ENCODE measurements around the gene CETP.

CETP gene

DNA sequence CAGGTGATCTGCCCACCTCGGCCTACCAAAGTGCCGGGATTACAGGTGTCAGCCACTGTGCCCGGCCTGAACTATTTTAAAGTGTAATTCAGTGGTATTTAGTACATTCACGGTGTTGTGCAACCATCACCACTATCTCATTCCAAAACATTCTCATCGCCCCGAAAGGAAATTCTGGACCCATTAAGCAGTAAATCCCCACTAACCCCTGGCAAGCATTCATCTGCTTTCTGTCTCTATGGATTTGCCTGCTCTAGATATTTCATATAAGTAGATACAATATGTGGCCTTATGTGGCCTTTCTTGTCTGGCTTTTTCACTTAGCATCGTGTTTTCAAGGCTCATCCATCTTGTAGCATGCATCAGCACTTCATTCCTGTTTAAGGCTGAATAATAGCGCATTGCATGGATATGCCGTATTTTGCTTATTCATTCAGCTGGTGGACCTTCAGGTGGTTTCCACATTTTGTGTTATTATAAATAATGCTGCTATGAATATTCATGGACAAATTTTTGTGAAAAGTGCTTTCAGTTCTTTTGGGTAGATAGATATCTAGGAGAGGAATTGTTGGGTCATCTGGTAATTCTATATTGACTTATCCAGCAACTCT, 38.2 kb upstream of the CETP start:
- DNase-seq (ENCODE audit: low spot score) (no peak), ATAC-seq (ENCODE audit: low read depth) (no peak)
- Histone ChIP-seq H3K4me1 (ENCODE audit: insufficient read depth, poor library complexity, severe bottlenecking) (no peaks in the 10 kb centered on the region), H3K27ac (ENCODE audit: poor library complexity, severe bottlenecking) (no peak overlapping the region), H3K9me3 (ENCODE audit: severe bottlenecking) (no peaks in the 10 kb centered on the region), H3K4me3 (ENCODE audit: severe bottlenecking) (no peak overlapping the region), H3K36me3 (ENCODE audit: low read depth) (no peaks in the 10 kb centered on the region), H3K27me3 (ENCODE audit: insufficient read depth, poor library complexity, severe bottlenecking) (no peaks in the 10 kb centered on the region)
- TF ChIP-seq, protein P1, sequence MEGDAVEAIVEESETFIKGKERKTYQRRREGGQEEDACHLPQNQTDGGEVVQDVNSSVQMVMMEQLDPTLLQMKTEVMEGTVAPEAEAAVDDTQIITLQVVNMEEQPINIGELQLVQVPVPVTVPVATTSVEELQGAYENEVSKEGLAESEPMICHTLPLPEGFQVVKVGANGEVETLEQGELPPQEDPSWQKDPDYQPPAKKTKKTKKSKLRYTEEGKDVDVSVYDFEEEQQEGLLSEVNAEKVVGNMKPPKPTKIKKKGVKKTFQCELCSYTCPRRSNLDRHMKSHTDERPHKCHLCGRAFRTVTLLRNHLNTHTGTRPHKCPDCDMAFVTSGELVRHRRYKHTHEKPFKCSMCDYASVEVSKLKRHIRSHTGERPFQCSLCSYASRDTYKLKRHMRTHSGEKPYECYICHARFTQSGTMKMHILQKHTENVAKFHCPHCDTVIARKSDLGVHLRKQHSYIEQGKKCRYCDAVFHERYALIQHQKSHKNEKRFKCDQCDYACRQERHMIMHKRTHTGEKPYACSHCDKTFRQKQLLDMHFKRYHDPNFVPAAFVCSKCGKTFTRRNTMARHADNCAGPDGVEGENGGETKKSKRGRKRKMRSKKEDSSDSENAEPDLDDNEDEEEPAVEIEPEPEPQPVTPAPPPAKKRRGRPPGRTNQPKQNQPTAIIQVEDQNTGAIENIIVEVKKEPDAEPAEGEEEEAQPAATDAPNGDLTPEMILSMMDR (IDR thresholded peaks at IDR 0.05; ENCODE audit: poor library complexity, severe bottlenecking), result no peak

DNA sequence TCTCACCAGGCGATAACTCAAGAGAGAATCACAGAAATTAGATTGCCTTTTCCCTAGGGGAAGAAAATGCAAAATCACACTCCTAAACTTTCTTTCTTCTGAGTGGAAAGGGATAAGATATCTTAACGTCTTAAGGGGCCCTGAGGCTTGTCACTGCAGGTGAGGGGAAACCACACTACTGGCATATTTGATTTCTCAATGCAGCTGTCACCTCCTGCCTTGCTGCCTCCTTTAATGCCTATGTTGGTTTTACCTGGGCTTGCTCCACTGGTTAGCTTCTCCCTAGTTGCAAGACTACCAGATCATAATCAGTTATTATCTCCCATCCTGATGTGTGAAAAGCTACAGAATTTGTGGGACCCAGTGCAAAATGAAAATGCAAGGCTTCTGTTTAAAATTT, 34.3 kb upstream of the CETP start:
- peaks cover 4% of the 10 kb centered on the region for H3K4me1 ChIP-seq (ENCODE audit: insufficient read depth, poor library complexity, severe bottlenecking)
- no peak overlapping the region for H3K4me3 ChIP-seq (ENCODE audit: severe bottlenecking)
- no peaks in the 10 kb centered on the region for H3K27me3 ChIP-seq (ENCODE audit: insufficient read depth, poor library complexity, severe bottlenecking)
- no peak overlapping the region for H3K27ac ChIP-seq (ENCODE audit: poor library complexity, severe bottlenecking)
- no peak for ATAC-seq (ENCODE audit: low read depth)
- DNase-seq (ENCODE audit: low spot score), result no peak
- TF ChIP-seq, protein P1 (IDR thresholded peaks at IDR 0.05; ENCODE audit: poor library complexity, severe bottlenecking), result no peak
- peaks cover 2% of the 10 kb centered on the region for H3K36me3 ChIP-seq (ENCODE audit: low read depth)
- H3K9me3 ChIP-seq (ENCODE audit: severe bottlenecking), result no peaks in the 10 kb centered on the region

DNA sequence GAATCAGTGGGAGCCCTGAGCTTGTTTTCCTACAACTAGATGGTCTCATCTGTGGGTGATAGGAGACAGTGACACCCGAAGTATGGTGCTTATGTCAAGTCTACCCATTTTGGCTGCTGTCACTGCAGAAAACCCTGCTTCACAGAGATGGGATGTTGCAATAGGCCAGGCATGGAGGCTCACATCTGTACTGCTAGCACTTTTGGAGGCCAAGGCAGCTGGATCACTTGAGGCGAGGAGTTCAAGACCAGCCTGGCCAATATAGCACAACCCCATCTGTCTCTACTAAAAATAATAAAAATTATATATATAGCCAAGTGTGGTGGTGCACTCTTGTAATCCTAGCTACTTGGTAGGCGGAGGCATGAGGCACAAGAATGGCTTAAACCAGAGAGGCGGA, 32.1 kb upstream of the CETP start:
- ATAC-seq (ENCODE audit: low read depth) (no peak), DNase-seq (ENCODE audit: low spot score) (no peak)
- no peaks in the 10 kb centered on the region for H3K9me3 ChIP-seq (ENCODE audit: severe bottlenecking)
- TF ChIP-seq, protein P1 (IDR thresholded peaks at IDR 0.05; ENCODE audit: poor library complexity, severe bottlenecking), result no peak
- H3K27me3 ChIP-seq (ENCODE audit: insufficient read depth, poor library complexity, severe bottlenecking), result no peaks in the 10 kb centered on the region
- no peak overlapping the region for H3K27ac ChIP-seq (ENCODE audit: poor library complexity, severe bottlenecking)
- no peak overlapping the region for H3K4me3 ChIP-seq (ENCODE audit: severe bottlenecking)
- peaks cover 23% of the 10 kb centered on the region for H3K36me3 ChIP-seq (ENCODE audit: low read depth)
- peaks cover 4% of the 10 kb centered on the region for H3K4me1 ChIP-seq (ENCODE audit: insufficient read depth, poor library complexity, severe bottlenecking)

DNA sequence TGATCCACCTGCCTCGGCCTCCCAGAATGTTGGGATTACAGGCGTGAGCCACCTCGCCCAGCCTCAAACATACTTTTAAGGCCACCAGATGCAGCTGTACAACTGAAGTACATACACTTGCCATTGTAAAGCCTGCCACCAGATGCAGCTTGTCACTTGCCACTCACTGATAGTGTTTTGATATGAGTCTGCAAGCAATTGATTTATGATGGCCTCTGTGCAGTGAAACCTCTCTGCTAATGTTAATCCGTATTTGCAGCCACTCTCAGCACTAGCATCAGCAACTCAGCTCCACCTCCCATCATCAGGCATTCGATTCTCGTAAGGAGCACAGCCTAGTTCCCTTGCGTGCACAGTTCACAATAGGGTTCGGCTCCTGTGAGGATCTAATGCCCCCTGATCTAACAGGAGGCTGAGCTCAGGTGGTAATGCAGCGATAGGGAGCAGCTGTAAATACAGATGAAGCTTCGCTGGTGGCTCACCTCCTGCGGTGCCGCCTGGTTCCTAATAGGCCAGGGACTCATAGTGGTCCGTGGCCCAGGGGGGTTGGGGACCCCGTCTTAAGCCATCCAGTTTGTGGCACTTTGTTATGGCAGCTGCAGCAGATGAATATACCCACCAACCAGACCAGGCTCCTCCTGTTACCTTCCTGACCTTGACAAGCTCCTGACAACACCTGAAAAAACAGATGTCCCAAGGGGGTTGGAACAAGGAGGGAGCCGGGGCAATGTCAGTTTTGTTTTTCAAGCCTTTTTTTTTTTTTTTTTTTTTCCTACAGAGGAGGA, 31.1 kb upstream of the CETP start:
- TF ChIP-seq, protein P1 (IDR thresholded peaks at IDR 0.05; ENCODE audit: poor library complexity, severe bottlenecking), result no peak
- Histone ChIP-seq H3K4me3 (ENCODE audit: severe bottlenecking) (no peak overlapping the region), H3K9me3 (ENCODE audit: severe bottlenecking) (no peaks in the 10 kb centered on the region), H3K27ac (ENCODE audit: poor library complexity, severe bottlenecking) (peak overlapping the region; percentile 71), H3K36me3 (ENCODE audit: low read depth) (peaks cover 33% of the 10 kb centered on the region), H3K27me3 (ENCODE audit: insufficient read depth, poor library complexity, severe bottlenecking) (no peaks in the 10 kb centered on the region), H3K4me1 (ENCODE audit: insufficient read depth, poor library complexity, severe bottlenecking) (peaks cover 13% of the 10 kb centered on the region)
- DNase-seq (ENCODE audit: low spot score), result no peak
- ATAC-seq (ENCODE audit: low read depth), result no peak

Measured in RWPE2 (cell line).